Activated effector memory CD4-positive, alpha-beta T cell treated with Interleukin-2 at 50 U/mL for 16 hours (primary cell): Measurements from ENCODE around the gene HOXC4.
"Not testable (repeated sequence)": the region's sequence is repeated elsewhere in the genome, so short reads cannot be mapped to it uniquely, and the experiment has no call there.

Experiments used
- DNase-seq: peaks from one replicate; pipeline ENCODE4 v3.0.0-alpha.2; 2020

Gene HOXC4

GRCh38 chr12:54100588-54100987, 47.0 kb downstream of the HOXC4 start:
- not testable (repeated sequence) for DNase-seq

GRCh38 chr12:54102223-54102622, 48.6 kb downstream of the HOXC4 start:
- DNase-seq: not testable (repeated sequence)

GRCh38 chr12:54103827-54104226, 50.2 kb downstream of the HOXC4 start:
- not testable (repeated sequence) for DNase-seq
